ENCODE results near the gene LIFR. TPM values are rescaled to one million over a fixed set of nuclear protein-coding genes. Genes with fewer than 3 reads are reported as not detected.

LIFR gene
- total RNA-seq, 1 experiment from 2014 or later, result 7.8 TPM

DNA sequence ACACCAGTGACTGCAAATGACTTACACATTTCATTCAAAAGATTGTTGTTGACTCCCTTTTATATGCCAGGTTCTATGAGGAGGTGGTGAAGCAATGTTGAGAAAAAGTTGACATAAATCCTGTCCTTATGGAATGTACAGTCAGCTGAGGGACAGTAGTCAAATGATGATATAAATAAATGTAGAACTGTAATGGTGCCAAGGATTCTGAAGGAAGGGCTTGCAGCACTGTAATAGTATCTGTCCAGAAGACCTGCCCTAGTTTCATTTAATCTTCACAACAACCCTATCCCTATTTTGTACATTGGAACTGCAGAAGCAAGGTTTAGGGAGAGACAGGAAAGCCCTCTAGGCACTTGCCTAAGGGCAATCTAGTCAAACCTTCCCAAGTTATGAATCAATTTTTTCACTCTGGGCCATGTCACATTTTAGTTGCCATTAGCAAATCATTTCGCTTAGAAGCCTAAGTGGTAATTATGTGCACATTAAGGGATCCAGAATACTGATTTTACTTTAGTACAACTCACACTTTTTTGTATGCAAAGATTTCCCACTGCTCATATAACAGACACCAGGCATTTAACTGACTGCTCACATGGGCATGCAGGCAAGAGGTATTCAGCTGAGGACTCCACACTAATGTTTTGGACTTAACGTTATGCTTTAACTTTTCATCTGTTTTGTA lies 34.5 kb upstream of the LIFR start:
- H3K27ac Mint-ChIP-seq, result no peak overlapping the region
- no CpG with 5 or more reads among the region's 2 CpGs for WGBS (ENCODE audit: extremely low coverage, insufficient read length, low lambda C conversion rate)
- no peaks in the 10 kb centered on the region for H3K79me1 ChIP-seq (ENCODE audit: insufficient read depth, low read depth, low read length, poor library complexity, severe bottlenecking)

More for the DNA sequence above, 34.5 kb upstream of the LIFR start:
- no peaks in the 10 kb centered on the region for H3K27me3 Mint-ChIP-seq (ENCODE audit: low read depth)
- no peak overlapping the region for H3K18ac ChIP-seq (ENCODE audit: insufficient read length, low read depth, low read length)
- no peak overlapping the region for H2BK12ac ChIP-seq (ENCODE audit: insufficient read length, low read depth, low read length)
- no peak overlapping the region for H4K91ac ChIP-seq (ENCODE audit: insufficient read length, low read depth, low read length)
- H3K4me1 ChIP-seq (ENCODE audit: insufficient read depth, low read length), result peaks cover 3% of the 10 kb centered on the region; the same call in 1 of the 2 replicates
- no peak overlapping the region for H3K4ac ChIP-seq (ENCODE audit: low read depth, low read length)
- H3K27ac ChIP-seq (ENCODE audit: insufficient read length, low read depth, low read length), result no peak overlapping the region
- H3T11ph ChIP-seq (ENCODE audit: low read length), result no peak overlapping the region
- no peaks in the 10 kb centered on the region for H4K20me1 ChIP-seq (ENCODE audit: control insufficient read depth, insufficient read depth, insufficient read length)
- H2BK120ac ChIP-seq (ENCODE audit: low read depth, low read length, poor library complexity, severe bottlenecking), result no peak overlapping the region
- no peak overlapping the region for H2BK5ac ChIP-seq (ENCODE audit: insufficient read length, low read length)
- no peak overlapping the region for H3K14ac ChIP-seq (ENCODE audit: insufficient read depth, low read length)
- peaks cover 3 to 7% of the 10 kb centered on the region in 2 experiments for H3K4me1 Mint-ChIP-seq
- no peak overlapping the region for H4K8ac ChIP-seq (replicated peaks; ENCODE audit: insufficient read length, low read depth, low read length)
- H3K79me2 ChIP-seq (ENCODE audit: insufficient read depth, low read length), result no peaks in the 10 kb centered on the region
- no peak overlapping the region for H3K4me3 Mint-ChIP-seq
- no peak overlapping the region for H4K5ac ChIP-seq (ENCODE audit: insufficient read length, low read depth, low read length)
- no peak overlapping the region for H3K56ac ChIP-seq (ENCODE audit: insufficient read length, low read depth, low read length)
- TF ChIP-seq, protein P1, sequence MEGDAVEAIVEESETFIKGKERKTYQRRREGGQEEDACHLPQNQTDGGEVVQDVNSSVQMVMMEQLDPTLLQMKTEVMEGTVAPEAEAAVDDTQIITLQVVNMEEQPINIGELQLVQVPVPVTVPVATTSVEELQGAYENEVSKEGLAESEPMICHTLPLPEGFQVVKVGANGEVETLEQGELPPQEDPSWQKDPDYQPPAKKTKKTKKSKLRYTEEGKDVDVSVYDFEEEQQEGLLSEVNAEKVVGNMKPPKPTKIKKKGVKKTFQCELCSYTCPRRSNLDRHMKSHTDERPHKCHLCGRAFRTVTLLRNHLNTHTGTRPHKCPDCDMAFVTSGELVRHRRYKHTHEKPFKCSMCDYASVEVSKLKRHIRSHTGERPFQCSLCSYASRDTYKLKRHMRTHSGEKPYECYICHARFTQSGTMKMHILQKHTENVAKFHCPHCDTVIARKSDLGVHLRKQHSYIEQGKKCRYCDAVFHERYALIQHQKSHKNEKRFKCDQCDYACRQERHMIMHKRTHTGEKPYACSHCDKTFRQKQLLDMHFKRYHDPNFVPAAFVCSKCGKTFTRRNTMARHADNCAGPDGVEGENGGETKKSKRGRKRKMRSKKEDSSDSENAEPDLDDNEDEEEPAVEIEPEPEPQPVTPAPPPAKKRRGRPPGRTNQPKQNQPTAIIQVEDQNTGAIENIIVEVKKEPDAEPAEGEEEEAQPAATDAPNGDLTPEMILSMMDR (conservative IDR thresholded peaks at IDR 0.05), result no peak
- no peak overlapping the region for H2AFZ ChIP-seq (ENCODE audit: low read length)
- no peak overlapping the region for H2BK15ac ChIP-seq (ENCODE audit: low read depth, low read length)
- no peak overlapping the region for H3K23ac ChIP-seq (ENCODE audit: insufficient read length, low read depth, low read length)
- H3K9me3 ChIP-seq (ENCODE audit: control insufficient read depth, low read depth, low read length), result no peaks in the 10 kb centered on the region
- no peaks in the 10 kb centered on the region for H3K36me3 Mint-ChIP-seq (ENCODE audit: insufficient read depth in 1 of 3, low read depth in 3 of 3)
- H3K9ac ChIP-seq (ENCODE audit: extremely low read depth, insufficient read length, low read length), result no peak overlapping the region
- no peak for DNase-seq
- H3K9me3 Mint-ChIP-seq, result no peaks in the 10 kb centered on the region; a peak in 1 of 5 replicates
- H2AK5ac ChIP-seq (ENCODE audit: insufficient read length, low read length), result no peak overlapping the region
- H3K23me2 ChIP-seq (ENCODE audit: insufficient read length, low read depth, low read length, poor library complexity, severe bottlenecking), result no peaks in the 10 kb centered on the region
- no peak overlapping the region for H2BK20ac ChIP-seq (ENCODE audit: low read depth, low read length, poor library complexity, severe bottlenecking)
- H3K4me2 ChIP-seq (ENCODE audit: insufficient read depth, insufficient read length, low read length), result no peak overlapping the region
- no peaks in the 10 kb centered on the region for H3K27me3 ChIP-seq (ENCODE audit: insufficient read depth, low read length)

All from H9 (cell line).